Fibroblast of villous mesenchyme (primary cell): ENCODE data around the gene DARS2. TPM values are rescaled to one million over a fixed set of nuclear protein-coding genes. Genes with fewer than 3 reads are reported as not detected.
"Not testable (repeated sequence)": the region's sequence is repeated elsewhere in the genome, so short reads cannot be mapped to it uniquely, and the experiment has no call there.

Source experiments
- DNase-seq: peaks from one replicate; pipeline ENCODE4 v3.0.0-alpha.2; 2010; ENCODE audit warnings: low read depth
- H3K4me3 ChIP-seq: 2 replicates; pipeline ENCODE4 v1.5.1; 2011; ENCODE audit warnings: low read depth, mild to moderate bottlenecking, low read length
- CTCF ChIP-seq: IDR thresholded peaks from 2 replicates; pipeline ENCODE4 v1.5.1; 2012; ENCODE audit warnings: low read depth, mild to moderate bottlenecking, low read length; ENCODE audit not compliant: insufficient read depth
- total RNA-seq: library from RNA; depleted of rRNA; stranded (reverse); fragments of >200 nt; gene quantifications from 2 replicates; pipeline ENCODE4 v1.2.3, GENCODE V29; 2012

DARS2 gene
- total RNA-seq, 1 donor, result 31.5 TPM

DNA sequence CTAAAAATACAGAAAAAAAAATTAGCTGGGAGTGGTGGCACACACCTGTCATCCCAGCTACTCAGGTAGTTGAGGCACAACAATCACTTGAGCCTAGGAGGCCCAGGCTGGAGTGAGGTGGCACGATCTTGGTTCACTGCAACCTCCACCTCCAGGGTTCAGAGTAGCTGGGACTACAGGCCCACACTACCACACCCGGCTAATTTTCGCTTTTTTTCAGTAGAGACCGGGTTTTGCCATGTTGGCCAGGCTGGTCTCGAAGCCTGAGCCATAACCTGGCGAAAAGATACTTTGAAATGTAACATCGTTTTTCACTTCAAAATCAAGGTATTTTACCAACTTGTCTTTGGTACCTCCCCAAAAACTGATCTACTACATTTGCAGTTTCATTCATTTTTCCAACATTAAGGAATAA is 37.3 kb downstream of the DARS2 start:
- no peak for TF ChIP-seq CTCF
- H3K4me3 ChIP-seq, result no peak overlapping the region
- DNase-seq, result no peak

DNA sequence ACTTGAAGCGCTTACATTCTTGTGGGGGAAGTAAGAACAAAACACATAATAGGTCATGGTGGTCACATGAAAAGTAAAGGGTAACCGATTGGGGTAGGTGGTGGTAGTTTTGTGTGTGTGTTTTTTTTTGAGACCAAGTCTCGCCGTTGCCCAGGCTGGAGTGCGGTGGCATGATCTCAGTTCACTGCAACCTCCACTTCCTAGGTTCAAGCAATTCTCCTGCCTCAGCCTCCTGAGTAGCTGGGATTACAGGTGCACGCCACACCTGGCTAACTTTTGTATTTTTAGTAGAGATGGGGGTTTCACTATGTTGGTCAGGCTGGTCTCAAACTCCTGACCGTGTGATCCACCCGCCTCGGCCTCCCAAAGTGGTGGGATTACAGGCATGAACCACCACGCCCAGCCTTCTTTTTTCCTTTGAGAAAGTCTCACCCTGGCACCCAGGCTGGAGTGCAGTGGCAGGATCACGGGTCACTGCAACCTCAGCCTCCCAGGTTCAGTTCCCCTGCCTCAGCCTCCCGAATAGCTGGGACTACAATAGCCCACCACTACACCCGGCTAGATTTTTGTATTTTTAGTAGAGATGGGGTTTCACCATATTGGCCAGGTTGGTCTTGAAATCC is 37.8 kb downstream of the DARS2 start:
- DNase-seq, H3K4me3 ChIP-seq: not testable (repeated sequence)

GRCh38 chr1:173862769-173863223 is 38.3 kb downstream of the DARS2 start:
- H3K4me3 ChIP-seq, result no peak overlapping the region
- no peak for DNase-seq
- TF ChIP-seq CTCF, result no peak

DNA sequence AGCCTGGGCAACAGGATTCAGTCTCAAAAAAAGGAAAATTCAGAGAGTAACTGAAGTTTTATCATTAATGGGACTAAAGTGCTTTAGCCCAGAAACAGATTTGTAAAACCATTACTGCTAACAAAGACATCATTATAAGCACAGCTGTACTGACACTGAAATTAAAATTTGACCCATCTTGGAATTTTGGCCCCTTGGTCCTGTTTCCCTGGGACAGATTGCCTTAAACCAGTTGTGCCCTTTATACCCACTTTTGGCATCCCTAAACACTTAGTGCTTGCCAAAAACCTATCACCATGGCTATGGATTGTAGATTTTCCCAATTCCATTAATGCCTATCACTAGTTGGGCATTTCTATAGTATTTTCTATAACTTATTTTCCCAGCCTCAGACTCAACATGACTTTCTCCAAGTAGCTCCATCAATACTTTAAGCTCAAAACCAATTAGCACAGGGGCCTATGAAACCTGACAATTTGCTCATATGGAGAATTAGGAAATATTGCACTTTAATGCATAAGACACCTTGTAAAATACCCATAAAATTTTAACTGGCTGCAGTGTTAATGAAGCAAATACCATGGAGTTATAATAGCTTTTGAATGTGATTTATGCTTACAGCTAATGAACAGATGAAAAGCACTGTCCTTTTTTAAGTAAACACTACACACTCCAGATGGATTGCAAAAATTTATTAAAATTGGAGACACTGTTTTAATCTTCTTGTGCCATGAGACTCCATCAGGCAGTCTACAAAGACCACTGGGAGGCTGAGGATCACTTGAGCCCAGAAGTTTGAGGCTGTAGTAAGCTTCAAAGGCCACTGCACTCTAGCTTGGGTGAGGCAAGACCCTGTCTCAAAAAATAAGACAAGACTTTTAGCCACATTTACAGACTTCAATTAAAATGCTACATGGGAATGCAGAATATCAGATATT is 39.0 kb downstream of the DARS2 start:
- no peak overlapping the region for H3K4me3 ChIP-seq
- no peak for TF ChIP-seq CTCF
- DNase-seq, result no peak

GRCh38 chr1:173864179-173864867 is 39.9 kb downstream of the DARS2 start:
- TF ChIP-seq CTCF, result no peak
- peak overlapping the region; percentile 82 for H3K4me3 ChIP-seq
- DNase-seq, result no peak

DNA sequence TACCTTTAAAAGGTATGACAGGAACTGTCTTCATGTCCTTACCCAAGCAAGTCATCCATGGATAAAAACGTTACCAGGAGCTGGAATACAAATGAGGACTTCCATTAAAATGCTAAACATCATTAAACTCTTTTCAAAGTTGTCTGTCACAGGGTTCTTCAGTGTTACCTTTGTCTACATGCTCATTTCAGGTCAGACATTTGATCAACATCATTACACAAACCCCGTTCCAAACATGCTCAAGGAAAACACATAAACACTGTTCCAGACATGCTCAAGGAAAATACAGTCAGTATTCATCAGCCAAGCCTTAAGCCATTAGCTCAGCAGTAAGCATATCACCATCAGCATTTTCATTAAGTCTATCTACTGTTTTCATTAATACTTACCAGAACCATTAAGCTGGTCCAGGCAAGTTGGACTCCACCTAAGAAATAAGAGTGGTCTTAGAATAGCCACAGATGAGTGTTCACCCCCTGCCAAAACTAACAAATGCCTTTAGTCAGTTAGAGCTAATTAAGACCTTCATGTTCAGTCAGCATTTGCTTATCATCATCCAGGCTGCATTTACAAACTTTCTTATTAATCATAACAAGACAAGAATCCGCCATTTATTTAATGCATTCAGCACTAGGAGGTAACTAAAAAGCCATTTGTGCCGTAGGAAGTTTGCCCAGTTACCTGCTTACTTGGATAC is 41.1 kb downstream of the DARS2 start:
- peak overlapping the region; percentile 82 for H3K4me3 ChIP-seq
- no peak for DNase-seq
- no peak for TF ChIP-seq CTCF
